ENCODE measurements around the gene ARMC8.

DNA sequence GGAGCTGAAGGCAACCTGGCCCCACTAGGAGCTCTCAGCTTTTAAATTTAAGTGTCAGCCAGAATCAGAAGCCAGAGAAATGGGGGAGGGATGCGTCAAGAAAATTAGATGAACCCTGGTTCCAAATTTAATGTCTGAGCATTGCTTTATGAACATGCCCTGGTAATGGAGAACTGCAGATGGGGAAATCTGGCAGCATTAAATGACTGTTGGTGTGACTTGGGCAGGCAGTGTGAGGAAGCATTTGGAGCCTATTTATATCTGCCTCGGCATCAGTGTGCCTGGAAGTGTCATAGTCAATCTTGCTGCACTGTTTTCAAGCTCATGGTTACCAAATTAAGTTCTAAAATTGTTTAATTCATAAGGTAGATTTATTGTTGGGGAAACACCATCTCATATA is 113.5 kb downstream of the ARMC8 start:
- TF ChIP-seq CTCF (conservative IDR thresholded peaks at IDR 0.05) (no peak), EZH2 (IDR thresholded peaks at IDR 0.05; ENCODE audit: low read depth) (no peak)

Data from PC-9 (cell line).